ENCODE data around the gene OR10H5.

DNA sequence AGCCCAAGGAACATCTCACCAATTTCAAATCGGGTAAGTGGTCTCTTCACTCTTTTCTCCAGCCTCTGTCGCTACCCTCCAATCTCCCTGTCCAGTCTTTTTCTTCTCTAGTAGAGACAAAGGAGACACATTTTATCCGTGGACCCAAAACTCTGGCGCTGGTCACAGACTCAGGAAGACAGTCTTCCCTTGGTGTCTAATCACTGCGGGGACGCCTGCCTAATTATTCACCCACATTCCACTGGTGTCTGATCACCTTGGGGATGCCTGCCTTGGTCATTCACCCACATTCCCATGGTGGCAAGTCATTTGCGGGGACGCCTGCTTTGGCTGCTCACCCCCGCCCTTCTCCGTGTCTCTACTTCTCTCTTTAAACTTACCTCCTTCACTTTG is 41.8 kb downstream of the OR10H5 start:
- TF ChIP-seq, protein P1, sequence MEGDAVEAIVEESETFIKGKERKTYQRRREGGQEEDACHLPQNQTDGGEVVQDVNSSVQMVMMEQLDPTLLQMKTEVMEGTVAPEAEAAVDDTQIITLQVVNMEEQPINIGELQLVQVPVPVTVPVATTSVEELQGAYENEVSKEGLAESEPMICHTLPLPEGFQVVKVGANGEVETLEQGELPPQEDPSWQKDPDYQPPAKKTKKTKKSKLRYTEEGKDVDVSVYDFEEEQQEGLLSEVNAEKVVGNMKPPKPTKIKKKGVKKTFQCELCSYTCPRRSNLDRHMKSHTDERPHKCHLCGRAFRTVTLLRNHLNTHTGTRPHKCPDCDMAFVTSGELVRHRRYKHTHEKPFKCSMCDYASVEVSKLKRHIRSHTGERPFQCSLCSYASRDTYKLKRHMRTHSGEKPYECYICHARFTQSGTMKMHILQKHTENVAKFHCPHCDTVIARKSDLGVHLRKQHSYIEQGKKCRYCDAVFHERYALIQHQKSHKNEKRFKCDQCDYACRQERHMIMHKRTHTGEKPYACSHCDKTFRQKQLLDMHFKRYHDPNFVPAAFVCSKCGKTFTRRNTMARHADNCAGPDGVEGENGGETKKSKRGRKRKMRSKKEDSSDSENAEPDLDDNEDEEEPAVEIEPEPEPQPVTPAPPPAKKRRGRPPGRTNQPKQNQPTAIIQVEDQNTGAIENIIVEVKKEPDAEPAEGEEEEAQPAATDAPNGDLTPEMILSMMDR (IDR thresholded peaks at IDR 0.05): no peak
- no peak for TF ChIP-seq POLR2A (IDR thresholded peaks at IDR 0.05)
